Neural crest cell (in vitro differentiated cells): Measurements from ENCODE around the gene PGAM5. TPM values are rescaled to one million over a fixed set of nuclear protein-coding genes. Genes with fewer than 3 reads are reported as not detected.

ENCODE experiments used
- DNase-seq: peaks from one replicate; pipeline ENCODE4 v3.0.0; 2021; ENCODE audit warnings: low read depth, mixed read lengths, low spot score
- H3K27ac Mint-ChIP-seq: one replicate; pipeline ENCODE4 v1.8.0; 2021; ENCODE audit warnings: mild to moderate bottlenecking, mixed read lengths; ENCODE audit not compliant: unreplicated experiment
- H3K27me3 Mint-ChIP-seq: 2 replicates; pipeline ENCODE4 v1.8.0; 2021; ENCODE audit warnings: low read depth, mild to moderate bottlenecking, mixed read lengths
- H3K36me3 Mint-ChIP-seq: 2 replicates; pipeline ENCODE4 v1.8.0; 2021; ENCODE audit warnings: low read depth, mild to moderate bottlenecking, mixed read lengths
- H3K4me1 Mint-ChIP-seq: 2 replicates; pipeline ENCODE4 v1.8.0; 2021; ENCODE audit warnings: mixed read lengths
- H3K4me3 Mint-ChIP-seq: one replicate; pipeline ENCODE4 v1.8.0; 2021; ENCODE audit warnings: mild to moderate bottlenecking, mixed read lengths
- H3K9me3 Mint-ChIP-seq: 2 replicates; pipeline ENCODE4 v1.8.0; 2021; ENCODE audit warnings: mixed read lengths
- total RNA-seq: library from RNA; stranded (reverse); gene quantifications from 2 replicates; pipeline ENCODE4 v1.2.1, GENCODE V29; 2021
- TF ChIP-seq, protein P1 (sequence below): fragments of 200-600 bp; sonication (generic); conservative IDR thresholded peaks from 2 replicates; pipeline ENCODE4 v1.5.0; 2021; ENCODE audit warnings: antibody characterized with exemption, mild to moderate bottlenecking

Gene PGAM5
- total RNA-seq, 1 donor from 2014 or later, result 61.5 TPM

- H3K36me3 Mint-ChIP-seq, result peaks cover 19% of the 10 kb centered on the region
- H3K27me3 Mint-ChIP-seq, result no peaks in the 10 kb centered on the region
- no peaks in the 10 kb centered on the region for H3K9me3 Mint-ChIP-seq
- DNase-seq, result no peak
- H3K4me1 Mint-ChIP-seq, result peaks cover 23% of the 10 kb centered on the region
- TF ChIP-seq, protein P1, sequence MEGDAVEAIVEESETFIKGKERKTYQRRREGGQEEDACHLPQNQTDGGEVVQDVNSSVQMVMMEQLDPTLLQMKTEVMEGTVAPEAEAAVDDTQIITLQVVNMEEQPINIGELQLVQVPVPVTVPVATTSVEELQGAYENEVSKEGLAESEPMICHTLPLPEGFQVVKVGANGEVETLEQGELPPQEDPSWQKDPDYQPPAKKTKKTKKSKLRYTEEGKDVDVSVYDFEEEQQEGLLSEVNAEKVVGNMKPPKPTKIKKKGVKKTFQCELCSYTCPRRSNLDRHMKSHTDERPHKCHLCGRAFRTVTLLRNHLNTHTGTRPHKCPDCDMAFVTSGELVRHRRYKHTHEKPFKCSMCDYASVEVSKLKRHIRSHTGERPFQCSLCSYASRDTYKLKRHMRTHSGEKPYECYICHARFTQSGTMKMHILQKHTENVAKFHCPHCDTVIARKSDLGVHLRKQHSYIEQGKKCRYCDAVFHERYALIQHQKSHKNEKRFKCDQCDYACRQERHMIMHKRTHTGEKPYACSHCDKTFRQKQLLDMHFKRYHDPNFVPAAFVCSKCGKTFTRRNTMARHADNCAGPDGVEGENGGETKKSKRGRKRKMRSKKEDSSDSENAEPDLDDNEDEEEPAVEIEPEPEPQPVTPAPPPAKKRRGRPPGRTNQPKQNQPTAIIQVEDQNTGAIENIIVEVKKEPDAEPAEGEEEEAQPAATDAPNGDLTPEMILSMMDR, result no peak
- H3K4me3 Mint-ChIP-seq, result peak overlapping the region; percentile 83
- H3K27ac Mint-ChIP-seq, result no peak overlapping the region
These were observed 3.4 kb upstream of the PGAM5 start for GRCh38 chr12:132707241-132707640.

DNA sequence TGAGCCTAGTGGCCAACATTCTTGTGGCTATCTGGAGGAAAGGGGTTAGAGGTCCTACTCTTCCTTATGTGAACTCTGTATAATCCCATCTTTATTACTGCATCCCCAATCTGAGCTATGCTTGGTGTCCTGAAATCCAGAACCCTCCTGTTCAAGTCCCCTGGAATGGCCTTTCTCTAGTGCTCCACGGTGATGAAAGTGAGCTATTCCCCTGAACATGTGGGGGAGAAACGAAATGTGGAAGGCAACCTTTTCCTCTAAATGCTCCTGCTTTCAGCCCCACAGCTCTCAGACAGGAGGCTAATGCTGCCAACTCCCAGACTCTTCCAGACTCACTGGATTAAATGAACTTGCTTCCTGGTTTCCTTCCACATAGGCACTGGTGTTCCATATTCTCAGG is 2.5 kb upstream of the PGAM5 start:
- peaks cover 26% of the 10 kb centered on the region for H3K4me1 Mint-ChIP-seq
- H3K27me3 Mint-ChIP-seq, result no peaks in the 10 kb centered on the region
- peaks cover 19% of the 10 kb centered on the region for H3K36me3 Mint-ChIP-seq
- peak overlapping the region; percentile 65 for H3K4me3 Mint-ChIP-seq
- peak overlapping the region; percentile 57 for H3K27ac Mint-ChIP-seq
- H3K9me3 Mint-ChIP-seq, result no peaks in the 10 kb centered on the region
- DNase-seq, result no peak
- TF ChIP-seq, protein P1, result no peak

DNA sequence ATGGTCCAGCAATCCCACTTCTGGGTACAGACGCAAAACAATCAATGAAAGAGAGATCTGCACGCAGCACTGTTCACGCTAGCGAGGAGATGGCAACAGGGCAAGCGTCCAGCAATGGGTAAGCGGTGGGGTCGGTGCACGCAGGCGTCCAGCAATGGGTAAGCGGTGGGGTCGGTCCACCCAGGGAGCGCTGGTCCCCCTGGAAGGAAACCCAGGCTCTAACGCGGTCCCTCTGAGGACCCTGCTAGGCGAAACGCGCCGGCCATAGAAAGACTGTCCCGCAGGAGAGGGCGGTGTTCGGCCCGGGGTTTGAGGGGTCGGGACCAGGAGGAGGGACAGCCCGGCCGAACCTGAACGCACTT is 618 bp upstream of the PGAM5 start:
- Mint-ChIP-seq H3K27ac (peak overlapping the region; percentile 79), H3K36me3 (peaks cover 15% of the 10 kb centered on the region), H3K4me3 (peak overlapping the region; percentile 94), H3K4me1 (peaks cover 21% of the 10 kb centered on the region), H3K9me3 (no peaks in the 10 kb centered on the region), H3K27me3 (no peaks in the 10 kb centered on the region)
- TF ChIP-seq, protein P1, result no peak
- no peak for DNase-seq

GRCh38 chr12:132711080-132711843 is 620 bp downstream of the PGAM5 start:
- peak overlapping the region; percentile 88 for H3K4me3 Mint-ChIP-seq
- peaks cover 21% of the 10 kb centered on the region for H3K4me1 Mint-ChIP-seq
- DNase-seq, result peak; percentile 32
- H3K9me3 Mint-ChIP-seq, result no peaks in the 10 kb centered on the region
- TF ChIP-seq, protein P1, result no peak
- H3K27ac Mint-ChIP-seq, result peak overlapping the region; percentile 50
- H3K27me3 Mint-ChIP-seq, result no peaks in the 10 kb centered on the region
- H3K36me3 Mint-ChIP-seq, result peaks cover 15% of the 10 kb centered on the region

DNA sequence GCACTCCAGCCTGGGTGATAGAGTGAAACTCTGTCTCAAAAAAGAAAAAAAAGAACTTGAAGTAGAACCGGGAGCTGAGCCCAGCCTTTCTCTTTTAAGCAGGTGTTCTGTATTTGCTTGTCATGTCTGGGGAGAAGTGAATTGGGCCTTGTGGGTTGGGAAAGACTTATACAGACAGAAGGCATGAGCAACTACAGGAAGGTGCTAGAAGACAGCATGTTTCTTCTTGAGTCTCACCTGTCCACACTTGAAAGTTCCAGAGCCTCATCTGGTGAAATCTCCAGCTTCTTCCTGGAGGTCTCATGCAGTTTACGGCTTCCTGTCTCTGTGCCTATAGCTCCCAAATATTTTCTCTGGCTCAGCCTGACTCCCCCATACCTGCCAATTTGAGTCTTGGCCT is 2.5 kb downstream of the PGAM5 start:
- Mint-ChIP-seq H3K36me3 (peaks cover 7% of the 10 kb centered on the region), H3K27ac (no peak overlapping the region), H3K9me3 (no peaks in the 10 kb centered on the region), H3K4me3 (peak overlapping the region; percentile 78), H3K4me1 (peaks cover 17% of the 10 kb centered on the region), H3K27me3 (no peaks in the 10 kb centered on the region)
- TF ChIP-seq, protein P1, result no peak
- no peak for DNase-seq
